Measurements from ENCODE around the gene GRM5. TPM values are rescaled to one million over a fixed set of nuclear protein-coding genes. Genes with fewer than 3 reads are reported as not detected.

GRM5 gene
- total RNA-seq, 1 experiment from 2014 or later: not detected

GRCh38 chr11:88831303-88831890 is 234.4 kb downstream of the GRM5 start:
- Histone ChIP-seq H3K27ac (no peak overlapping the region), H3K9me3 (ENCODE audit: insufficient read depth, low read depth) (no peaks in the 10 kb centered on the region), H3K4me1 (replicated peaks; ENCODE audit: insufficient read depth) (no peaks in the 10 kb centered on the region), H4K20me1 (ENCODE audit: insufficient read depth) (no peaks in the 10 kb centered on the region), H3K9me2 (ENCODE audit: insufficient read depth) (no peaks in the 10 kb centered on the region), H3K27me3 (ENCODE audit: insufficient read depth, low read depth) (no peaks in the 10 kb centered on the region), H3K4me2 (no peak overlapping the region), H3K36me3 (ENCODE audit: low read depth) (no peaks in the 10 kb centered on the region), H3K4me3 (no peak overlapping the region), H2AFZ (no peak overlapping the region), H3K79me2 (ENCODE audit: low read depth) (no peaks in the 10 kb centered on the region), H3F3A (ENCODE audit: insufficient read depth, low read depth) (no peaks in the 10 kb centered on the region)
- no peak for TF ChIP-seq EZH2 (IDR thresholded peaks at IDR 0.05; ENCODE audit: low read depth)
- TF ChIP-seq CTCF (conservative IDR thresholded peaks at IDR 0.05): no peak
- CTCF ChIA-PET: no interaction called here
- POLR2A ChIA-PET (ENCODE audit: unreplicated experiment): no interaction called here
- intact Hi-C loops (cut with micrococcal nuclease; ENCODE audit: unreplicated experiment): no loop called here
- BruUV-seq (replicated peaks): no TSS peak
- DNase-seq: no peak

- H3F3A ChIP-seq (ENCODE audit: insufficient read depth, low read depth): no peaks in the 10 kb centered on the region
- no peaks in the 10 kb centered on the region for H3K9me3 ChIP-seq (ENCODE audit: insufficient read depth, low read depth)
- no peak overlapping the region for H3K4me2 ChIP-seq
- H3K9me2 ChIP-seq (ENCODE audit: insufficient read depth): no peaks in the 10 kb centered on the region
- H2AFZ ChIP-seq: no peak overlapping the region
- no TSS peak for BruUV-seq (replicated peaks)
- H3K4me1 ChIP-seq (replicated peaks; ENCODE audit: insufficient read depth): no peaks in the 10 kb centered on the region
- H3K27ac ChIP-seq: no peak overlapping the region
- intact Hi-C loops (cut with micrococcal nuclease; ENCODE audit: unreplicated experiment): no loop called here
- ChIA-PET CTCF (no interaction called here), POLR2A (ENCODE audit: unreplicated experiment) (no interaction called here)
- H4K20me1 ChIP-seq (ENCODE audit: insufficient read depth): no peaks in the 10 kb centered on the region
- no peaks in the 10 kb centered on the region for H3K27me3 ChIP-seq (ENCODE audit: insufficient read depth, low read depth)
- no peak for DNase-seq
- H3K36me3 ChIP-seq (ENCODE audit: low read depth): no peaks in the 10 kb centered on the region
- H3K4me3 ChIP-seq: no peak overlapping the region
- no peaks in the 10 kb centered on the region for H3K79me2 ChIP-seq (ENCODE audit: low read depth)
- TF ChIP-seq EZH2 (IDR thresholded peaks at IDR 0.05; ENCODE audit: low read depth) (no peak), CTCF (conservative IDR thresholded peaks at IDR 0.05) (no peak)
Measured at GRCh38 chr11:88827018-88827676, 238.6 kb downstream of the GRM5 start.

- no peak for DNase-seq
- Histone ChIP-seq H3K27ac (no peak overlapping the region), H3K4me2 (no peak overlapping the region), H2AFZ (no peak overlapping the region), H3K36me3 (ENCODE audit: low read depth) (no peaks in the 10 kb centered on the region), H4K20me1 (ENCODE audit: insufficient read depth) (no peaks in the 10 kb centered on the region), H3K4me3 (no peak overlapping the region), H3K9me3 (ENCODE audit: insufficient read depth, low read depth) (no peaks in the 10 kb centered on the region), H3K27me3 (ENCODE audit: insufficient read depth, low read depth) (no peaks in the 10 kb centered on the region), H3K4me1 (replicated peaks; ENCODE audit: insufficient read depth) (no peaks in the 10 kb centered on the region), H3F3A (ENCODE audit: insufficient read depth, low read depth) (no peaks in the 10 kb centered on the region), H3K79me2 (ENCODE audit: low read depth) (no peaks in the 10 kb centered on the region), H3K9me2 (ENCODE audit: insufficient read depth) (no peaks in the 10 kb centered on the region)
- ChIA-PET CTCF (no interaction called here), POLR2A (ENCODE audit: unreplicated experiment) (no interaction called here)
- BruUV-seq (replicated peaks): no TSS peak
- intact Hi-C loops (cut with micrococcal nuclease; ENCODE audit: unreplicated experiment): no loop called here
- TF ChIP-seq CTCF (conservative IDR thresholded peaks at IDR 0.05) (no peak), EZH2 (IDR thresholded peaks at IDR 0.05; ENCODE audit: low read depth) (no peak)
Measured at GRCh38 chr11:88819616-88820015, 246.2 kb downstream of the GRM5 start.

Data from PC-9 (cell line).